Endothelial cell of umbilical vein (primary cell): ENCODE results near the gene SARS1. TPM values are rescaled to one million over a fixed set of nuclear protein-coding genes. Genes with fewer than 3 reads are reported as not detected.

Experiments used
- BruUV-seq: library from RNA; stranded (reverse); fragments of 400-500 nt; replicated peaks from 2 replicates; lab custom pipeline; 2021; lab: Mats Ljungman, UMichigan
- CTCF ChIA-PET: fragments of 300-600, 350-600 bp; sonication (Branson Sonifier 250); formaldehyde crosslinking; loops from one replicate; lab custom pipeline; 2021; ENCODE audit warnings: antibody characterized with exemption, inconsistent platforms; lab: Charles Lee
- POLR2A ChIA-PET: fragments of 300-600, 350-600 bp; sonication (Branson Sonifier 250); formaldehyde crosslinking; loops from one replicate; lab custom pipeline; 2021; ENCODE audit warnings: antibody characterized with exemption, inconsistent platforms; lab: Charles Lee
- DNase-seq: peaks from one replicate; pipeline ENCODE4 v3.0.0-alpha.2; 2011; ENCODE audit warnings: low read depth, low spot score
- FAIRE-seq: peaks from 2 replicates; lab custom pipeline; 2011; peaks lifted over from hg19 to GRCh38; lab: Jason Lieb, UNC
- H2AFZ ChIP-seq: 2 replicates; pipeline ENCODE4 v1.6.0; 2012; ENCODE audit warnings: low read depth, low read length, control low read depth, inconsistent platforms
- H3K27ac ChIP-seq: 2 replicates; pipeline ENCODE4 v1.5.1; 2011; ENCODE audit warnings: low read depth, mild to moderate bottlenecking, control low read depth, low read length, moderate library complexity; ENCODE audit not compliant: insufficient read depth
- H3K27me3 ChIP-seq, 2 experiments: 2 replicates each; pipeline versions ENCODE4 v1.6.0 to v1.6.1; 2011; ENCODE audit warnings: low read length in 2 of 2, mixed read lengths in 1 of 2; ENCODE audit not compliant: control insufficient read depth in 2 of 2, insufficient read depth in 2 of 2
- H3K36me3 ChIP-seq, 2 experiments: 2 replicates in 1 of 2; 3 replicates in 1 of 2; pipeline ENCODE4 v1.5.1; 2011; ENCODE audit warnings: low read length in 2 of 2, mild to moderate bottlenecking in 1 of 2, moderate library complexity in 1 of 2; ENCODE audit not compliant: control insufficient read depth in 2 of 2, insufficient read depth in 2 of 2; ENCODE audit errors: extremely low read depth in 1 of 2
- H3K4me1 ChIP-seq: 3 replicates; pipeline ENCODE4 v1.5.1; 2011; ENCODE audit warnings: mild to moderate bottlenecking, low read length; ENCODE audit not compliant: control insufficient read depth, insufficient read depth; ENCODE audit errors: extremely low read depth
- H3K4me2 ChIP-seq: 2 replicates; pipeline ENCODE4 v1.6.1; 2011; ENCODE audit warnings: low read length, control low read depth, mixed read lengths; ENCODE audit not compliant: insufficient read depth
- H3K4me3 ChIP-seq, 3 experiments: fragments of 200-600 bp in 1 of 3; sonication (generic), shearing (Covaris generic) in 1 of 3; replicated peaks in 1 of 3; 2 replicates each; pipeline ENCODE4 v1.5.1; 2011 to 2016; ENCODE audit warnings: control low read depth in 3 of 3, low read length in 3 of 3, mild to moderate bottlenecking in 2 of 3, inconsistent platforms in 1 of 3, low read depth in 1 of 3, moderate library complexity in 1 of 3; ENCODE audit not compliant: insufficient read depth in 1 of 3
- H3K79me2 ChIP-seq: 2 replicates; pipeline ENCODE4 v1.6.0; 2012; ENCODE audit warnings: low read length, inconsistent platforms; ENCODE audit not compliant: control insufficient read depth, insufficient read depth
- H3K9ac ChIP-seq: replicated peaks from 2 replicates; pipeline ENCODE3; 2011; ENCODE audit warnings: low read length, control low read depth; ENCODE audit not compliant: insufficient read depth; ENCODE audit errors: extremely low read depth
- H3K9me1 ChIP-seq: replicated peaks from 3 replicates; pipeline ENCODE4 v1.6.0; 2011; ENCODE audit warnings: mild to moderate bottlenecking, low read length; ENCODE audit not compliant: control insufficient read depth, insufficient read depth; ENCODE audit errors: extremely low read depth
- H3K9me3 ChIP-seq: replicated peaks from 2 replicates; pipeline ENCODE4 v1.5.1; 2012; ENCODE audit warnings: low read length, inconsistent platforms; ENCODE audit not compliant: control insufficient read depth, insufficient read depth
- H4K20me1 ChIP-seq: replicated peaks from 2 replicates; pipeline ENCODE3; 2011; ENCODE audit warnings: mild to moderate bottlenecking, low read length; ENCODE audit not compliant: control insufficient read depth, insufficient read depth; ENCODE audit errors: extremely low read depth
- EZH2 ChIP-seq: IDR thresholded peaks from 2 replicates; pipeline ENCODE4 v1.6.1; 2012; ENCODE audit warnings: borderline replicate concordance, low read depth, mild to moderate bottlenecking, moderate library complexity, low read length, inconsistent platforms; ENCODE audit not compliant: severe bottlenecking
- FOS ChIP-seq: IDR thresholded peaks from 2 replicates; pipeline ENCODE4 v1.6.1; 2011; ENCODE audit warnings: mild to moderate bottlenecking, low read length, moderate library complexity, borderline replicate concordance; ENCODE audit not compliant: insufficient read depth
- GATA2 ChIP-seq: IDR thresholded peaks from 2 replicates; pipeline ENCODE4 v1.7.0; 2011; ENCODE audit warnings: low read depth, mild to moderate bottlenecking, moderate library complexity, mixed read lengths, low read length; ENCODE audit not compliant: insufficient read length, insufficient read depth
- JUN ChIP-seq: IDR thresholded peaks from 2 replicates; pipeline ENCODE4 v1.6.1; 2011; ENCODE audit warnings: borderline replicate concordance, low read depth; ENCODE audit not compliant: insufficient read length, insufficient read depth
- MYC ChIP-seq: IDR thresholded peaks from one replicate; pipeline ENCODE4 v1.6.1; 2011; ENCODE audit warnings: mild to moderate bottlenecking, low read depth, low read length
- POLR2A ChIP-seq: IDR thresholded peaks from 2 replicates; pipeline ENCODE4 v1.6.1; 2012; ENCODE audit warnings: low read depth, mild to moderate bottlenecking, control low read depth, low read length
- POLR2AphosphoS5 ChIP-seq: IDR thresholded peaks from 2 replicates; pipeline ENCODE4 v1.6.1; 2012; ENCODE audit warnings: low read depth, mild to moderate bottlenecking, control low read depth, low read length, moderate library complexity; ENCODE audit not compliant: insufficient read depth
- dilution Hi-C: fragments of 300-500 bp; cut with MboI; formaldehyde crosslinking; loops from one replicate; pipeline ENCODE4 v1.15.0; 2019; ENCODE audit warnings: low sequenced_read_pairs; ENCODE audit not compliant: extremely low pct_ligation_motif_present
- intact Hi-C: fragments of 100-400 bp; cut with micrococcal nuclease; formaldehyde crosslinking; loops from one replicate; pipeline ENCODE4 v1.10.0; 2022
- polyA plus RNA-seq, 4 experiments: library from polyadenylated mRNA; depleted of rRNA in 3 of 4; stranded (reverse) in 3 of 4; unstranded in 1 of 4; fragments of >200 nt; gene quantifications; 2 replicates each; pipeline versions ENCODE4 v1.2.1 to v1.2.3, GENCODE V29; 2011 to 2012; ENCODE audit warnings: missing spikeins in 1 of 4
- total RNA-seq: library from RNA; stranded (reverse); gene quantifications from 2 replicates; pipeline ENCODE4 v1.2.3, GENCODE V29; 2021
- TF ChIP-seq, protein P1 (sequence below): IDR thresholded peaks from 2 replicates; pipeline ENCODE4 v1.6.1; 2011; ENCODE audit not compliant: insufficient read depth, insufficient read length
- TF ChIP-seq, protein P2 (sequence below), 2 donors: IDR thresholded peaks; 1 replicate in 1 of 2; 2 replicates in 1 of 2; pipeline ENCODE4 v1.5.1; 2011; ENCODE audit warnings: low read length in 2 of 2, mild to moderate bottlenecking in 2 of 2, moderate library complexity in 2 of 2, control low read depth in 1 of 2, inconsistent platforms in 1 of 2, low read depth in 1 of 2; ENCODE audit not compliant: insufficient read depth in 1 of 2; ENCODE audit errors: extremely low read depth in 1 of 2

Gene SARS1
- total and polyA plus RNA-seq, 2 donors (not counting 3 experiments of a cell fraction or from before 2014, with no cell fraction given): 110 to 178 TPM

GRCh38 chr1:109257682-109258421 lies 44.1 kb downstream of the SARS1 start:
- no peaks in the 10 kb centered on the region for H3K9me1 ChIP-seq
- no peak for DNase-seq
- FAIRE-seq: no peak
- no peak overlapping the region for H2AFZ ChIP-seq
- H3K79me2 ChIP-seq: no peaks in the 10 kb centered on the region
- BruUV-seq: no TSS peak
- no peaks in the 10 kb centered on the region for H3K36me3 ChIP-seq
- TF ChIP-seq JUN (no peak), MYC (no peak), POLR2AphosphoS5 (no peak), EZH2 (no peak), FOS (no peak), POLR2A (no peak), GATA2 (no peak)
- TF ChIP-seq, protein P1, sequence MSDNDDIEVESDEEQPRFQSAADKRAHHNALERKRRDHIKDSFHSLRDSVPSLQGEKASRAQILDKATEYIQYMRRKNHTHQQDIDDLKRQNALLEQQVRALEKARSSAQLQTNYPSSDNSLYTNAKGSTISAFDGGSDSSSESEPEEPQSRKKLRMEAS: no peak
- TF ChIP-seq, protein P2, sequence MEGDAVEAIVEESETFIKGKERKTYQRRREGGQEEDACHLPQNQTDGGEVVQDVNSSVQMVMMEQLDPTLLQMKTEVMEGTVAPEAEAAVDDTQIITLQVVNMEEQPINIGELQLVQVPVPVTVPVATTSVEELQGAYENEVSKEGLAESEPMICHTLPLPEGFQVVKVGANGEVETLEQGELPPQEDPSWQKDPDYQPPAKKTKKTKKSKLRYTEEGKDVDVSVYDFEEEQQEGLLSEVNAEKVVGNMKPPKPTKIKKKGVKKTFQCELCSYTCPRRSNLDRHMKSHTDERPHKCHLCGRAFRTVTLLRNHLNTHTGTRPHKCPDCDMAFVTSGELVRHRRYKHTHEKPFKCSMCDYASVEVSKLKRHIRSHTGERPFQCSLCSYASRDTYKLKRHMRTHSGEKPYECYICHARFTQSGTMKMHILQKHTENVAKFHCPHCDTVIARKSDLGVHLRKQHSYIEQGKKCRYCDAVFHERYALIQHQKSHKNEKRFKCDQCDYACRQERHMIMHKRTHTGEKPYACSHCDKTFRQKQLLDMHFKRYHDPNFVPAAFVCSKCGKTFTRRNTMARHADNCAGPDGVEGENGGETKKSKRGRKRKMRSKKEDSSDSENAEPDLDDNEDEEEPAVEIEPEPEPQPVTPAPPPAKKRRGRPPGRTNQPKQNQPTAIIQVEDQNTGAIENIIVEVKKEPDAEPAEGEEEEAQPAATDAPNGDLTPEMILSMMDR (IDR thresholded peaks at IDR 0.05; ENCODE audit: extremely low read depth in 1 of 2, insufficient read depth in 1 of 2, low read depth in 1 of 2, low read length in 2 of 2): no peak
- no peaks in the 10 kb centered on the region for H3K4me1 ChIP-seq
- no peaks in the 10 kb centered on the region for H4K20me1 ChIP-seq
- no peak overlapping the region for H3K9ac ChIP-seq
- no peak overlapping the region for H3K4me3 ChIP-seq
- no peaks in the 10 kb centered on the region for H3K9me3 ChIP-seq
- dilution Hi-C loops: no loop called here
- ChIA-PET CTCF (interaction anchor here (0.7 to 1.7 kb wide), 2 partner anchors 18 to 141 kb away, joined by 3 to 11 read pairs; partner anchors contain the start of gene SORT1), POLR2A (no interaction called here)
- peaks cover 0 to 2% of the 10 kb centered on the region in 2 experiments for H3K27me3 ChIP-seq
- H3K4me2 ChIP-seq: no peak overlapping the region
- no peak overlapping the region for H3K27ac ChIP-seq
- intact Hi-C loops: no loop called here
